AG10803 (cell line): ENCODE measurements around the gene SLC6A1.

Experiments
- DNase-seq: peaks from one replicate; pipeline ENCODE4 v3.0.0; 2010; ENCODE audit warnings: low read depth
- H3K4me3 ChIP-seq: 2 replicates; pipeline ENCODE4 v1.5.1; 2011; ENCODE audit warnings: mild to moderate bottlenecking, low read length, control low read depth
- TF ChIP-seq, protein P1 (sequence below): conservative IDR thresholded peaks from 2 replicates; pipeline ENCODE4 v1.5.1; 2011; ENCODE audit warnings: mild to moderate bottlenecking, low read length, control low read depth, inconsistent platforms

SLC6A1 gene

DNA sequence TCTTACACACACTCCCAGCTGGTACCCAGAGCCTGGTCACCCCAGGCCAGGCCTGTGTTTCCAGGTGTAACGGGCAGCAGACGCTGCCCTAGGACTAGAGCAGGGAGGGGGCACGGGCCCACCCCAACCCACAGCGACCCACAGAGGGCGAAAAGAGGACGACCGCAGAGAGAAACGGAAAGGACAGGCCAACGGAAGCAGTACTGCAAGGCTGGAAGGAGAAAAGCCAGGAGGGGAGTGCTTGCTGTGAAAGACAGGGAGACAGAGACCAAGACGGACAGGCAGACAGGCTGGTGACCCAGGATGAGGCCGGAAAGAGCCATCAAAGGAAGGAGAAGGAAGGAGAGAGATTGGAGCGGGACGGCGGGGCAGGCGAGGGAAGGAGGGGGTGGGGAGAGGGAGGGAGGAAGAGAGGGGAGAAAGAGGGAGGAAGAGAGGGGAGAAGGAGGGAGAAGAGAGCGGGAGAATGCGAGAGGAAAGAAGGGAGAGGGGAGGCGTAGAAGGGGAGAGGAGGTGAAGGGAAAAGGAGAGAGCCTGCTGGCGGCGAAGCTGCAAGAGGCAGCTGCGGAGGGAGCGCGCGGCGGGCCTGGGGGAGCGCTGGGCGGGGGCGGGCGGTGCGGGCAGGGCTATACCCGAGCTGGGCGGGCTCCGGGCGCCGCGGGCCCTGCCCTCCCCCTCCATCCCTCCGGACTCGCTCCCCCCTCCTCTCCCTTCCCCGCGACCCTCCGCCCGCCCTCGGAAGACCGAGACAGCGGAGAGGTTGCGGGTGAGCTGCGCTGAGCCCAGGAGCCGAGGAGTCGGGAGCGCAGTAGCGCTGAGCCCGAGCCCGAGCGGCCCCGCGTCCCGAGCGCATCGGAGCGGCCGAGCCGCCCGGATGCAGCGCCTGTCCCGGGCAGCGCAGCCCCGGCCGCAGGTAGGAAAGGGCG, at the start of gene SLC6A1:
TSS of gene SLC6A1 (plus strand) at position 732 of the 926 bp plus-strand sequence. CDS start 24,464 bp downstream, outside the sequence.
- H3K4me3 ChIP-seq = no peak within 1 kb of the TSS; the same call in 1 of the 2 replicates
- no peak for DNase-seq
- TF ChIP-seq, protein P1, sequence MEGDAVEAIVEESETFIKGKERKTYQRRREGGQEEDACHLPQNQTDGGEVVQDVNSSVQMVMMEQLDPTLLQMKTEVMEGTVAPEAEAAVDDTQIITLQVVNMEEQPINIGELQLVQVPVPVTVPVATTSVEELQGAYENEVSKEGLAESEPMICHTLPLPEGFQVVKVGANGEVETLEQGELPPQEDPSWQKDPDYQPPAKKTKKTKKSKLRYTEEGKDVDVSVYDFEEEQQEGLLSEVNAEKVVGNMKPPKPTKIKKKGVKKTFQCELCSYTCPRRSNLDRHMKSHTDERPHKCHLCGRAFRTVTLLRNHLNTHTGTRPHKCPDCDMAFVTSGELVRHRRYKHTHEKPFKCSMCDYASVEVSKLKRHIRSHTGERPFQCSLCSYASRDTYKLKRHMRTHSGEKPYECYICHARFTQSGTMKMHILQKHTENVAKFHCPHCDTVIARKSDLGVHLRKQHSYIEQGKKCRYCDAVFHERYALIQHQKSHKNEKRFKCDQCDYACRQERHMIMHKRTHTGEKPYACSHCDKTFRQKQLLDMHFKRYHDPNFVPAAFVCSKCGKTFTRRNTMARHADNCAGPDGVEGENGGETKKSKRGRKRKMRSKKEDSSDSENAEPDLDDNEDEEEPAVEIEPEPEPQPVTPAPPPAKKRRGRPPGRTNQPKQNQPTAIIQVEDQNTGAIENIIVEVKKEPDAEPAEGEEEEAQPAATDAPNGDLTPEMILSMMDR = no peak

GRCh38 chr3:10944866-10945265, 47.7 kb upstream of the SLC6A1 start:
- TF ChIP-seq, protein P1 = no peak
- H3K4me3 ChIP-seq = no peak overlapping the region
- DNase-seq = no peak

DNA sequence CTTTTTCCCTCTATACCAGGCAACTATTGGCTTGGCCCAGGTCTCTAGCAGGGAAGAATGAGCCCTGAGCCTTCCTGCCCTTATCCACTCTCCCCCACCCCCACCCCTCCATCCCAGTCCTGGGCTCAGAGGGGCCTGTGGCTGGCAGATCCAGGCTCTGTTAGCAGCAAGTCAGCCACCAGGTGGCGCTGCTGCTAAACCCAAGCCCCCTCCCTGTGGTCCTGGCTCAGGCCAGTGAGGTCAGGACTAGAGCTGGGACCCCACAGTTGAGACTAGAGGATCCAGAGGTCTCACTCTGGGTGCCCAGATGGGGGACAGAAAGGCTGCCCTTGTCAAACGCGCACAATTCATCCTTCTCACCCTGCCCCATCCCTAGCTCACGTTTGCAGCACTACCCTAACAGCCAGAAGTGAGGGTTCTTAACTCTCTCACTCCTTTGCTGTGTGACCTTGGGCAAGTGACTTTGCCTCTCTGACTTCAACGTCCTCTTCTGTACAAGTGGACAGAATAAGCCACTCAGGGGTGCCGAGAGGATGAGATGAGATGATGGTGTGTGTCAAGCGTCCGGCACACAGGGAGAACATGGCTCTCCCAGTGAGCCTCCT, 46.8 kb upstream of the SLC6A1 start:
- no peak overlapping the region for H3K4me3 ChIP-seq
- DNase-seq = peak; percentile 22
- TF ChIP-seq, protein P1 = peak; percentile 71

- no peak overlapping the region for H3K4me3 ChIP-seq
- TF ChIP-seq, protein P1 = no peak
- DNase-seq = no peak
Observed at GRCh38 chr3:10946526-10946925, 46.0 kb upstream of the SLC6A1 start.

- DNase-seq = no peak
- H3K4me3 ChIP-seq = no peak overlapping the region
- TF ChIP-seq, protein P1 = no peak
Observed at GRCh38 chr3:10948326-10948725, 44.2 kb upstream of the SLC6A1 start.

DNA sequence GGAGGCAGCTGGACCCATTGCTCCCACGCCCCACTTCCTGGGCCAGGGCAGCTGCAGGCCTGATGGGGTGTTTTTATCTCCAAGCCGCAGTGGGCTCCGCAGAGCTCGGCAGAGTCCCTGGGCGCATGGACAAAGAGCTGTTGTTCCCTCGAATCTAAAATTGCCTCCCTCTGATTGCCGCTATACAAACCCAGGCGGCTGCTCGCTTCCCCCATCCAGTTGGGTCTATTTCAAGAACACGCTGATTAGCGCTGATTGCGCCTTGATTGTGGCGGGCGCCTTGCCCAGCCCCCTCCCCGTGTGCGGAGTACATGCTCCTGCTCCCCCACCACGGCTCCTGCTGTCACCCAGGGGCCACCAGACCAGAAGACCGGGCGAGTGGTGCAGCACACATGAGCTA, 43.4 kb upstream of the SLC6A1 start:
- TF ChIP-seq, protein P1 = no peak
- DNase-seq = no peak
- H3K4me3 ChIP-seq = no peak overlapping the region
